Effector memory CD4-positive, alpha-beta T cell (primary cell): ENCODE results near the gene MT1A.
"Not testable (repeated sequence)": the region's sequence is repeated elsewhere in the genome, so short reads cannot be mapped to it uniquely, and the experiment has no call there.

ENCODE experiments used
- DNase-seq, 3 donors: peaks; one replicate each; pipeline ENCODE4 v3.0.0-alpha.2; 2020
- H3K27ac ChIP-seq: 2 replicates; pipeline ENCODE4 v1.7.0; 2013; ENCODE audit warnings: mild to moderate bottlenecking, low read length, moderate library complexity; ENCODE audit not compliant: insufficient read depth, poor library complexity, severe bottlenecking
- H3K27me3 ChIP-seq: replicated peaks from 2 replicates; pipeline ENCODE4 v1.7.0; 2013; ENCODE audit warnings: mild to moderate bottlenecking, low read length; ENCODE audit not compliant: insufficient read depth, control insufficient read depth, poor library complexity, severe bottlenecking
- H3K36me3 ChIP-seq: 2 replicates; pipeline ENCODE4 v1.7.0; 2013; ENCODE audit warnings: mild to moderate bottlenecking, low read length, moderate library complexity; ENCODE audit not compliant: control insufficient read depth, insufficient read depth
- H3K4me1 ChIP-seq: 2 replicates; pipeline ENCODE4 v1.7.0; 2013; ENCODE audit warnings: low read length, mild to moderate bottlenecking; ENCODE audit not compliant: control insufficient read depth, insufficient read depth, poor library complexity, severe bottlenecking
- H3K4me3 ChIP-seq: 2 replicates; pipeline ENCODE4 v1.7.0; 2013; ENCODE audit warnings: low read length, low read depth, mild to moderate bottlenecking; ENCODE audit not compliant: insufficient read depth, poor library complexity, severe bottlenecking
- H3K9me3 ChIP-seq: 2 replicates; pipeline ENCODE4 v1.7.0; 2013; ENCODE audit warnings: mild to moderate bottlenecking, low read length, moderate library complexity; ENCODE audit not compliant: control insufficient read depth

The MT1A gene

GRCh38 chr16:56620339-56620897, 18.0 kb upstream of the MT1A start:
- Histone ChIP-seq H3K4me3 (no peak overlapping the region), H3K4me1 (peaks cover 8% of the 10 kb centered on the region), H3K9me3 (no peaks in the 10 kb centered on the region), H3K27me3 (no peaks in the 10 kb centered on the region), H3K36me3 (no peaks in the 10 kb centered on the region), H3K27ac (no peak overlapping the region)
- DNase-seq: no peak

GRCh38 chr16:56621665-56622445, 16.6 kb upstream of the MT1A start:
- not testable (repeated sequence) for H3K4me3 ChIP-seq, H3K9me3 ChIP-seq, H3K27me3 ChIP-seq, H3K36me3 ChIP-seq, H3K27ac ChIP-seq, DNase-seq
- H3K4me1 ChIP-seq: peaks cover 15% of the 10 kb centered on the region

GRCh38 chr16:56623184-56623583, 15.3 kb upstream of the MT1A start:
- DNase-seq, H3K27me3 ChIP-seq, H3K27ac ChIP-seq: not testable (repeated sequence)

GRCh38 chr16:56623637-56624036, 14.8 kb upstream of the MT1A start:
- Histone ChIP-seq H3K4me1 (peaks cover 7% of the 10 kb centered on the region), H3K36me3 (no peaks in the 10 kb centered on the region), H3K27ac (no peak overlapping the region), H3K9me3 (no peaks in the 10 kb centered on the region), H3K27me3 (no peaks in the 10 kb centered on the region), H3K4me3 (no peak overlapping the region)
- no peak for DNase-seq

More at GRCh38 chr16:56623184-56623583, 15.3 kb upstream of the MT1A start:
- not testable (repeated sequence) for H3K4me3 ChIP-seq, H3K4me1 ChIP-seq, H3K36me3 ChIP-seq, H3K9me3 ChIP-seq

- no peak within 1 kb of the TSS for H3K27ac ChIP-seq
- no peaks in the 10 kb centered on the region for H3K36me3 ChIP-seq
- no peak for DNase-seq
Measured at GRCh38 chr16:56625140-56625942, 13.1 kb upstream of the MT1A start, which contains the start of gene MT1E. TSS of gene MT1E (plus strand) at chr16:56625781. CDS start at chr16:56625852, 71 bp downstream.

GRCh38 chr16:56625943-56626654, 12.4 kb upstream of the MT1A start:
- no peaks in the 10 kb centered on the region for H3K36me3 ChIP-seq
- no peak overlapping the region for H3K27ac ChIP-seq
- peak overlapping the region; percentile 70 for H3K4me3 ChIP-seq
- H3K4me1 ChIP-seq: peaks cover 7% of the 10 kb centered on the region
- no peaks in the 10 kb centered on the region for H3K9me3 ChIP-seq
- H3K27me3 ChIP-seq: peaks cover 6% of the 10 kb centered on the region
- no peak for DNase-seq

More at GRCh38 chr16:56625140-56625942, 13.1 kb upstream of the MT1A start, which contains the start of gene MT1E:
- no peaks in the 10 kb centered on the region for H3K27me3 ChIP-seq
- H3K9me3 ChIP-seq: no peaks in the 10 kb centered on the region
- H3K4me1 ChIP-seq: peaks cover 7% of the 10 kb centered on the region
- peak within 1 kb of the TSS; percentile 70 for H3K4me3 ChIP-seq

- DNase-seq: no peak
- Histone ChIP-seq H3K27ac (no peak overlapping the region), H3K4me3 (no peak overlapping the region), H3K4me1 (peaks cover 7% of the 10 kb centered on the region), H3K36me3 (no peaks in the 10 kb centered on the region), H3K9me3 (no peaks in the 10 kb centered on the region), H3K27me3 (peaks cover 12% of the 10 kb centered on the region)
Measured at GRCh38 chr16:56626685-56627084, 11.8 kb upstream of the MT1A start.

GRCh38 chr16:56628486-56629350, 9.7 kb upstream of the MT1A start:
- H3K4me1 ChIP-seq: peaks cover 16% of the 10 kb centered on the region
- H3K27me3 ChIP-seq: peaks cover 29% of the 10 kb centered on the region
- H3K36me3 ChIP-seq: no peaks in the 10 kb centered on the region
- H3K4me3 ChIP-seq: no peak overlapping the region
- no peak for DNase-seq
- no peaks in the 10 kb centered on the region for H3K9me3 ChIP-seq
- no peak overlapping the region for H3K27ac ChIP-seq

GRCh38 chr16:56629531-56629930, 8.9 kb upstream of the MT1A start:
- peaks cover 37% of the 10 kb centered on the region for H3K27me3 ChIP-seq

More at GRCh38 chr16:56629531-56629930, 8.9 kb upstream of the MT1A start:
- no peak for DNase-seq
- Histone ChIP-seq H3K9me3 (no peaks in the 10 kb centered on the region), H3K36me3 (no peaks in the 10 kb centered on the region), H3K4me1 (peaks cover 16% of the 10 kb centered on the region), H3K27ac (no peak overlapping the region), H3K4me3 (no peak overlapping the region)
